Left ventricle myocardium inferior (tissue), 1 donor: Measurements from ENCODE around the gene LY6G6F. TPM values are rescaled to one million over a fixed set of nuclear protein-coding genes. Genes with fewer than 3 reads are reported as not detected.

Experiments
- DNase-seq: peaks from one replicate; pipeline ENCODE4 v3.0.0-alpha.2; 2020
- H3K27ac ChIP-seq: fragments of 200-600 bp; replicated peaks from 2 replicates; pipeline ENCODE4 v1.8.0; 2021
- H3K27me3 ChIP-seq: fragments of 200-600 bp; 2 replicates; pipeline ENCODE4 v1.8.0; 2021; ENCODE audit warnings: low read depth
- H3K36me3 ChIP-seq: fragments of 200-600 bp; 2 replicates; pipeline ENCODE4 v1.8.0; 2021
- H3K4me1 ChIP-seq: fragments of 200-600 bp; 2 replicates; pipeline ENCODE4 v1.8.0; 2021
- H3K4me3 ChIP-seq: fragments of 200-600 bp; 2 replicates; pipeline ENCODE4 v1.8.0; 2021; ENCODE audit warnings: mild to moderate bottlenecking, moderate library complexity
- H3K9me3 ChIP-seq: fragments of 200-600 bp; replicated peaks from 2 replicates; pipeline ENCODE4 v1.8.0; 2021
- CTCF ChIP-seq: fragments of 200-600 bp; IDR thresholded peaks from 2 replicates; pipeline ENCODE4 v1.8.0; 2021; ENCODE audit warnings: antibody characterized with exemption, mild to moderate bottlenecking, borderline replicate concordance
- intact Hi-C: fragments of 100-400 bp; cut with micrococcal nuclease; formaldehyde crosslinking; loops from one replicate; pipeline ENCODE4 v1.11.0; 2022
- total RNA-seq: library from RNA; stranded (reverse); fragmentation: NEBNext Ultra II Directional; extraction: Animal tissue kit (Norgen Biotek cat#: 25700); gene quantifications from one replicate; pipeline ENCODE4 v1.2.1, GENCODE V29; 2021
- donor health status: DM: no; HTN: yes; CAD: no; lungs with severe emphysema.

Gene LY6G6F
- total RNA-seq, 1 donor from 2014 or later, result not detected

- TF ChIP-seq CTCF, result peak; percentile 9
- Histone ChIP-seq H3K27me3 (no peaks in the 10 kb centered on the region), H3K4me3 (peak within 1 kb of the TSS; percentile 90), H3K27ac (peak within 1 kb of the TSS; percentile 95), H3K4me1 (peaks cover 82% of the 10 kb centered on the region), H3K36me3 (peaks cover 37% of the 10 kb centered on the region), H3K9me3 (no peaks in the 10 kb centered on the region)
- DNase-seq, result peak; percentile 90
- intact Hi-C loops, result no loop called here
These were observed 46.0 kb upstream of the LY6G6F start, which contains the start of gene C6orf47 for GRCh38 chr6:31660381-31661261. TSS of gene C6orf47 (minus strand) at chr6:31660778. CDS start at chr6:31659947, 831 bp downstream.

GRCh38 chr6:31661262-31662123, 45.2 kb upstream of the LY6G6F start:
- Histone ChIP-seq H3K27ac (peak overlapping the region; percentile 95), H3K27me3 (no peaks in the 10 kb centered on the region), H3K4me3 (peak overlapping the region; percentile 90), H3K9me3 (no peaks in the 10 kb centered on the region), H3K4me1 (peaks cover 88% of the 10 kb centered on the region), H3K36me3 (peaks cover 29% of the 10 kb centered on the region)
- no peak for DNase-seq
- intact Hi-C loops, result no loop called here
- no peak for TF ChIP-seq CTCF

- Histone ChIP-seq H3K4me3 (no peak overlapping the region), H3K36me3 (peaks cover 28% of the 10 kb centered on the region), H3K27ac (peak overlapping the region; percentile 96), H3K4me1 (peaks cover 93% of the 10 kb centered on the region), H3K27me3 (no peaks in the 10 kb centered on the region), H3K9me3 (no peaks in the 10 kb centered on the region)
- no peak for DNase-seq
- no peak for TF ChIP-seq CTCF
- intact Hi-C loops, result no loop called here
These were observed 44.4 kb upstream of the LY6G6F start for GRCh38 chr6:31662124-31662723.

- intact Hi-C loops, result no loop called here
- peaks cover 93% of the 10 kb centered on the region for H3K4me1 ChIP-seq
These were observed 43.3 kb upstream of the LY6G6F start for GRCh38 chr6:31663126-31663960.

More at GRCh38 chr6:31663126-31663960, 43.3 kb upstream of the LY6G6F start:
- H3K27me3 ChIP-seq, result no peaks in the 10 kb centered on the region
- peaks cover 31% of the 10 kb centered on the region for H3K36me3 ChIP-seq
- TF ChIP-seq CTCF, result no peak
- H3K4me3 ChIP-seq, result peak overlapping the region; percentile 78
- DNase-seq, result no peak
- H3K27ac ChIP-seq, result peak overlapping the region; percentile 96
- no peaks in the 10 kb centered on the region for H3K9me3 ChIP-seq
